Activated CD4-positive, alpha-beta T cell treated with anti-CD3 and anti-CD28 coated beads, Interleukin-2, amount 50 U/mL, for 1 hour (primary cell): ENCODE results near the gene RAD23B.
A peak's percentile ranks its signal among the peaks of the same experiment; 100 is the strongest.
"Not testable (repeated sequence)": the region's sequence is repeated elsewhere in the genome, so short reads cannot be mapped to it uniquely, and the experiment has no call there.

Experiments
- DNase-seq: peaks from one replicate; pipeline ENCODE4 v3.0.0-alpha.2; 2020

RAD23B gene

DNA sequence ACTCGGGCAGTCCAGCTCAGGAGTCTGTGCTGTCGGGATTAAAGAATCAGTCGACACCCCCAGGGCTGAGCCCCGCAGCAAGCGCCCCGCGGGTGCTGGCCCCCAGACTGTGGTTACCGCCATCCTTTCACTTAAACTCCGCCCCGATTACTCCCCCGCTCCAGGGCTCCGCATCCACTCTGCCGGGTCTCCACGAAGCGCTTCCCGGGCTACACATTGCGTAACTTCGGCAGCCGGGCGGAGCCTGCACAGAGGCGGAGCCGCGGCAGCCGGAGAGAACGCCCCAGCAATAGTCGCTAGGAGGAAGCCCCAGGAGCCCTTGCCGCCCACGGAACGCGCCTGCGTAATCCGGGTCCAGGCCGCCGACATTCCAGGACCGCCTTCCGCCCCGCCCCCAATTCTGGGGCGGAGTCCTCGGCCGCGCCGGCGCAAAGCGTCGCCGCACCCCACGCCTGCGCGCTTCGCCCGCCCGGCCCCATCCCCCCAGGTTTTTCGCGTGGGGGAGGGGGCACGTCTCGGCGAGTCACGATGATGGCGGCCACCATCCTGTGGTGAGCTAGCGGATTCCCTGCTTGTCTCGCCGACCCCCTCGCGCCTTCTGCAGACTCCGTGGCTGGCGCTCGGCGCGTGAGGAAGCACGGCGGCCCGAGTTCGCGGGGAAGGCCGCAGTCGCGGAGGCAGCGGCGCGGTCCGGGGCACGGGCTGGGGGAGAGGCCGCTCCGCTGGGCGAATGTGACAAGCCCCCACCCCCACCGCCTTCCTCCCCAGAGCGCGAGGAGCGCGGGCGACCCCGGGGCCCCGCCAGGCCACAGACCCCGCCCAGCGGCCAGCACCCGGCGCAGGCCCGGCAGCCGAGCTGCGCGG, at the start of gene RAD23B:
Gene RAD23B (plus strand): TSS at position 521 of the 864 bp plus-strand sequence. CDS start 351 bp downstream, outside the sequence.
- peak; percentile 98 for DNase-seq

DNA sequence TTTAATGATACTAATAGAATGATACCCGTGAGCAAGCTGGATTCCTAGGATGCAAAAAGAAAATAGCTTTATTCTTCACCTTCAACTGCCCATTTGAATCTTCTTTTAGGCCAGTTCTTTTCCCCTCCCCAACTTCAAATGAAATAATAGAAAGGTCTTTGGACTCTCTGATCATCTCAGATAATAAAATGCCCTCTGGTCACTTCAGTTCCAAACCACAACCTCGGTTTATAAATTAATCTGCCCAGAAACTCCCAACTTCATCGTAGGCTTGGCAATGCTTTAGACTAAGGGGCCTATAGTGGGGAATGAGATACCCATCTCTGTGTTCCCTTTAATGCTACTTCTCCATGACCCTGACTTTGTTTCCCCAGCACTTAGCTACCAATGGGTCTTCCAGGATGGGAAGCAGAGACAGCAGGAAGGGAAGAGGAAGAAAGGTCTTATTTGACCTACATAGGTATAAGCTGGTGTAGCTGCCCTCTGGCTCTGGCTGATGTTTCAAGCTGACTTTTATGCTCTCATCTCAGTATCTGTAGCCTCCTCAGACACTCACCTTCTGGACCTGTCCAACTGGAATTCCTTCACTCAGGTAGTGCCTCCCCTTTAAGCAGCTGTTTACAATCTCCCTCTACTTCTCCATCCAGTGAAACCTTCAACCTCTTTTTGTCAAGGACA, 47.2 kb upstream of the RAD23B start:
- DNase-seq, result no peak

DNA sequence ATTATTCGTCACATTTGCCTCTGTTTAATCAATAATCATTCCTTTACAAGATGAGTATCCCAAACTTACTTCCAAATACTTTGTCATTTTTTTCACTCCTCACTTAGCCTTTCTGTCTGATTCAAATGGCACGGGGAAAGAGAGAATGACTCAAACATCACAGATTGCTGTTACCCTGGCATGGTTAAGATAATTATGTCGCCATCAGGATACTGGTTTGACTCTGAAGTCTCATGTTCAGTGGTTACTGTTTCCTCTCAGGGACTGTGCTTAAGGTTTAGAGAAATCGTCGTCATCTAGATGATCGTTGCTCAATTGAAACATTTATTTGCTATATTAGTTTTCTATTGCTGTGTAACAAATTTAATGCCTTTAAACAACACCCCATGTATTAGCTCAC, 45.2 kb upstream of the RAD23B start:
- no peak for DNase-seq

- no peak for DNase-seq
Measured at GRCh38 chr9:107239474-107239873, 43.6 kb upstream of the RAD23B start.

DNA sequence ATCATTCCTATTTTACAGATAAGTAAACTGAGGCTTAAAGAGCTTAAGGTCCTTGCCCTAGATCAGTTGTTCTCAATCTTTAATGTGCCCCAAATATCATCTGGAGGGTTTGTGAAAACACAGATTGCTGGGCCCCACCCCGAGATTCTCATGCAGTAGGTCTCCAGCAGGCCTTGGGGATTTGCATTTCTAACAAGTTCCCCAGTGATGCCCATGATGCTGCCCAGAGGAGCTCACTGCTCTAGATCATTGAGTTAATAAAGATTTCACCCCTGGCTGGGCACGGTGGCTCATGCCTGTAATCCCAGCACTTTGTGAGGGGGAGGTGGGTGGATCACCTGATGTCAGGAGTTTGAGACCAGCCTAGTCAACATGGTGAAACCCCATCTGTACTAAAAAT, 42.8 kb upstream of the RAD23B start:
- DNase-seq, result no peak

GRCh38 chr9:107242073-107243030, 40.7 kb upstream of the RAD23B start:
- no peak for DNase-seq

GRCh38 chr9:107243742-107244141, 39.3 kb upstream of the RAD23B start:
- DNase-seq, result no peak

- DNase-seq, result no peak
Measured at GRCh38 chr9:107246259-107247254, 36.5 kb upstream of the RAD23B start.

DNA sequence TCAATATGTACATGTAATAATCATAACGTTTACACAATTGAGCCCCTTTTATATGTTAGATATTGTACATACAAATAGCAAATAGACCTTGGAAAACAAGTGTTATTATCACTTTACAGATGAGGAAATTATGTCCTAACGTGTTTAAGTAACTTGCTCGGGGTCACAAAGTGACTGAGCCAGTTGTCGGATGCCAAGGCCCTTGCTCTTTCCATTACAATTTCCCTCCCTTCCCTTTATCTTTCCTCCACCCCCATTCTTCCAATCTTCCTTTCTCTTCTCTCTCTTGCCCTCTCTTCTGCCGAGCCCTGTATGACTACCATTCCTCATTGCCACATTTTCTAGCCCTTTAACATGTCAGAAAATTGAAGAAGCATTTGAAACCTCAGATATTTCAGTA, 34.4 kb upstream of the RAD23B start:
- DNase-seq, result no peak

GRCh38 chr9:107249131-107249533, 33.9 kb upstream of the RAD23B start:
- DNase-seq, result no peak

GRCh38 chr9:107249665-107250285, 33.3 kb upstream of the RAD23B start:
- no peak for DNase-seq

GRCh38 chr9:107251756-107252322, 31.2 kb upstream of the RAD23B start:
- DNase-seq, result no peak

DNA sequence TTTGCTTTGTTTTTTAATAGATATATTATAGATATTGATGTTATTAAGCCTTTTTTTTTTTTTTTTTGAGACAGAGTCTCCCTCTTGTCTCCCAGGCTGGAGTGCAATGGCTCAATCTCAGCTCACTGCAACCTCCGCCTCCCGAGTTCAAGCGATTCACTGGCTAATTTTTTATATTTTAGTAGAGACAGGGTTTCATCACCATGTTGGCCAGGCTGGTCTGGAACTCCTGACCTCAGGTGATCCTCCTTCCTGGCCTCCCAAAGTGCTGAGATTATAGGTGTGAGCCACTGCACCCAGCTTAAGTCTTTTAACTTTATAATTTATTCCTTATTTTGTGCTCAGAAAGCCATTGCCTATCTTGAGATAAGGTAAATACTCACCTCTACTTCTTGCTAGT, 24.2 kb upstream of the RAD23B start:
- DNase-seq, result no peak

GRCh38 chr9:107259751-107260313, 23.2 kb upstream of the RAD23B start:
- DNase-seq, result not testable (repeated sequence)

DNA sequence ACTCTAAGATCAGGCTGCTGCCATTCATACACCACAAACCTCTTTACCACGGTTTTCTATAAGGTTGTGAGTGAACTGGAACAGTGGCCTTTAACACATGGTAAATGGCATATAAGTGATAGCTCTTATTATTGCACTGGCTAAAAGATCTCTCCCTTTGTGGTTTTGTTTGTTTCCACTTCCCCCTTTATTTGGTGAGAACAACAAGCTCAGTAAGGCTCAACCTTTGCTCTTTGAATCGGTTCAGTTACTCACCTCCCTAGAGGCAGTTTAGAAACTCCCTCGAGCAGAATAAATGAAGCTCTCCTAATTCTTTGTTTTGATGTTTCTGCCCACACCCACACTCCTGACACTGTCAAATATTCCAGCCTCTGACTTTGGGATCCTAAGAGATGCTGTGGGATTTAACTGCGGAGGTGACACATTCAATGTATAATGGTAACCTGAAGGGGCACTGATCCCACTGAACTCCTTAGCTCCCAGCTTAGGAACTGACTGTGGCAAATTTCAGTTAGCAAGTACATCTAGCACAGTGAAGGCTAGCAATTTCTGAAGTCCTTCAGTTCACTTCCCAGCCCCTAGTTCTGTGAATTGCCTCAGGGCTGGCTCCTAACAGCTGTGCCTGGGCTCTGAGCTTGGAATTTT, 22.5 kb upstream of the RAD23B start:
- DNase-seq, result no peak

DNA sequence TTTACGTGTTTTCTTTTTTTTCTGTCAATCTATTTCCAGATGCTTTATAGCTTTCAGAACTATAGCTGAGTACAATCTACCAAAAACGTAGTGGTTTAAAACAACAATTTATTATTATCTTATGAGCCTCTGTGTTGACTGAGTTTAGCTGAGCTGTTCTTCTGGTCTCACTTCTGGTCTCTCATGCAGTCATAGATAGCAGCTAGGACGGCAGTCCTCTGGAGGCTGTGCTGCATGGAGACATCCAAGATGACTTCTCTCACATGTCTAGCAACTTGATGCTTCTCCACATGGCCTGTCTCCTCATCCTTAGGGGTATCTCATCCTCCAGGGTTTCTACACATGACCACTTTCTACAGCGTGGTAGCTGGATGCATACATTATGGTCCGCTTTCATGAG, 22.0 kb upstream of the RAD23B start:
- DNase-seq, result no peak

- DNase-seq, result no peak
Measured at GRCh38 chr9:107263289-107263688, 19.8 kb upstream of the RAD23B start.

DNA sequence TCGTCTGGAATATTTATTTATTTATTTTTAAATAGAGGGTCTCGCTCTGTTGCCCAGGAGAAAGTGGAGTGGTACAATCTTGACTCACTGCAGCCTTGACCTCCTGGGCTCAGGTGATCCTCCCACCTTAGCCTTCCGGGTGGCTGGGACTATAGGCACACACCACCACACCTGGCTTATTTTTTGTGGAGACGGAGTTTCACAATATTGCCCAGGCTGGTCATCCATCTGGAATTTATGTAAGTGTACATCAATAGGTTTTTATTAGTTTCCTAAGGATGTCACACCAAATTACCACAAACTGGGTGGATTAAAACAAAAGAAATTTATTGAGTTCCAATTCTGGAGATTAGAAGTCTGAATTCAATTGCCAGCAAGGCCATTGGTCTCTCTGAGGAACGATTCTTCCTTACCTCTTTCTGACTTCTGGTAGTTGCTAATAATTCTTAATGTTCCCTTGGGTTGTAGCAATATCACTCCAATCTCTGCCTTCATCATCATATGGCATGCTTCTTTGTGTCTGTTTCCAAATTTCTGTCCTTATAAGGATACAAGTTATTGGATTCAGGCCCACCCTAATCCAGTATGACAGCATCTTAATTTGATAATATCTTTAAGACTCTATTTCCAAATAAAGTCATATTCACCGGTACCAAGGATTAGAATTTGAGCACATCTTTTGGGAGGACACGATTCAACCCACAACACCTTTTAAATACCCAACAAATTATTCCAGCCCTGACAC, 16.3 kb upstream of the RAD23B start:
- DNase-seq, result no peak

- no peak for DNase-seq
Measured at GRCh38 chr9:107268560-107268959, 14.5 kb upstream of the RAD23B start.
